Thoracic aorta endothelial cell (primary cell): Measurements from ENCODE around the gene KRTAP12-4. TPM values are rescaled to one million over a fixed set of nuclear protein-coding genes. Genes with fewer than 3 reads are reported as not detected.

ENCODE experiments used
- small RNA-seq: library from RNA; depleted of rRNA; stranded (forward); fragments of <200 nt; gene quantifications from one replicate; pipeline ENCODE3, GENCODE V24; 2012
- total RNA-seq: library from RNA; depleted of rRNA; stranded (reverse); fragments of >200 nt; gene quantifications from 2 replicates; pipeline ENCODE4 v1.2.3, GENCODE V29; 2012

KRTAP12-4 gene
- total RNA-seq, result not detected in 2 replicates

GRCh38 chr21:44654576-44655175 is at the start of gene KRTAP12-4:
TSS of gene KRTAP12-4 (minus strand) at chr21:44654659. CDS start at chr21:44654614, 45 bp downstream.

DNA sequence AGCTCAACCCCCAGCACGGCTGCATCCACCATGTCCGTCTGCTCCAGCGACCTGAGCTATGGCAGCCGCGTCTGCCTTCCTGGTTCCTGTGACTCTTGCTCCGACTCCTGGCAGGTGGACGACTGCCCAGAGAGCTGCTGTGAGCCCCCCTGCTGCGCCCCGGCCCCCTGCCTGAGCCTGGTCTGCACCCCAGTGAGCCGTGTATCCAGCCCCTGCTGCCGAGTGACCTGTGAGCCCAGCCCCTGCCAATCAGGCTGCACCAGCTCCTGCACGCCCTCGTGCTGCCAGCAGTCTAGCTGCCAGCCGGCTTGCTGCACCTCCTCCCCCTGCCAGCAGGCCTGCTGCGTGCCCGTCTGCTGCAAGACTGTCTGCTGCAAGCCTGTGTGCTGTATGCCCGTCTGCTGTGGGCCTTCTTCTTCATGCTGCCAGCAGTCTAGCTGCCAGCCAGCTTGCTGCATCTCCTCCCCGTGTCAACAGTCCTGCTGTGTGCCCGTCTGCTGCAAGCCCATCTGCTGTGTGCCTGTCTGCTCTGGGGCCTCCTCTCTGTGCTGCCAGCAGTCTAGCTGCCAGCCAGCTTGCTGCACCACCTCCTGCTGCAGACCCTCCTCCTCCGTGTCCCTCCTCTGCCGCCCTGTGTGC is 42.8 kb upstream of the KRTAP12-4 start, which contains the start of gene KRTAP10-12:
Gene KRTAP10-12 (plus strand): TSS at position 1 of the 639 bp plus-strand sequence. CDS start 30 bp downstream, at position 31.

GRCh38 chr21:44681861-44682579 is 27.6 kb upstream of the KRTAP12-4 start, which contains the start of gene KRTAP12-1:
TSS of gene KRTAP12-1 (minus strand) at chr21:44682163. CDS start at chr21:44682123, 40 bp downstream.

DNA sequence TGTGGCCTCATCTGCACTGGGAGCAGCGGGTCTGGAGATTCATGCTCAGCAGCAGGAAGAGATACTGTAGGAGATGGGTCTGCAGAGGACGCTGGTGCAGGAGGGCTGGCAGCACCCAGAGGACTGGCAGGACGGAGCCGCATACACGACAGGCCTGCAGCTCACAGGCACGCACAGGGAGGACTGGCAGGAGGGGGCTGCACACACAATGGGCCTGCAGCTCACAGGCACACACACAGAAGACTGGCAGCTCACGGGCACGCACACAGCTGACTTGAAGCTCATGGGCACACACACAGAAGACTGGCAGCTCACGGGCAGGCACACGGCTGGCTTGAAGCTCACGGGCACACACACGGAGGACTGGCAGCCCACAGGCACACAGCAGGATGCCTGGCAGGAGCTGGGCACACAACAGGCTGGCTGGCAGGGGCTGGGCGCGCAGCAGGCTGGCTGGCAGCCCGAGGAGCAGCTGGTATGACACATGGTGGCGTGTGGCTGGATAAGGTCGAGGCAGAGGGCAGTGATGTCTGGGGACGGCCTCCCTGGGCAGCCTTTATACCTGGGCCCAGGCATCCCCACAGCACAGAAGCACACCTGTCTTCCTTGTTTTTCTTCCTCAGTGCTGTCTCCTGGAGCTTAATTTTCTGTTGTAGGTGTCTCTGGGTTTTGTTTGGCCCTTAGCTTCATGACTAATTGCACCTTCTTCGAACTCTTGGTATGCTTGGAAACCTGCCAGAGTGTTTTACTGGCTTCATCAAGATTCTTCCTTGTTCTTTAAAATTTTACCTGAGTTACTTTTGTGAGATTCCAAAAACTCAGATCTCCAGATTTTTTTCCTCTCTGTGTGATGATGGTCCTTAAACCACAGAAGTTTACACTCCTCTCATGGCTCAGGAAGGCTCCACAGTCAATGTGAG is 12.2 kb upstream of the KRTAP12-4 start, which contains the start of gene KRTAP12-2:
Gene KRTAP12-2 (minus strand): TSS at position 527 of the 920 bp plus-strand sequence. CDS start 41 bp downstream, at position 486.

GRCh38 chr21:44657635-44658540 is 3.4 kb upstream of the KRTAP12-4 start, which contains the start of gene KRTAP12-3:
TSS of gene KRTAP12-3 (plus strand) at chr21:44657932. CDS start at chr21:44657980, 48 bp downstream.

DNA sequence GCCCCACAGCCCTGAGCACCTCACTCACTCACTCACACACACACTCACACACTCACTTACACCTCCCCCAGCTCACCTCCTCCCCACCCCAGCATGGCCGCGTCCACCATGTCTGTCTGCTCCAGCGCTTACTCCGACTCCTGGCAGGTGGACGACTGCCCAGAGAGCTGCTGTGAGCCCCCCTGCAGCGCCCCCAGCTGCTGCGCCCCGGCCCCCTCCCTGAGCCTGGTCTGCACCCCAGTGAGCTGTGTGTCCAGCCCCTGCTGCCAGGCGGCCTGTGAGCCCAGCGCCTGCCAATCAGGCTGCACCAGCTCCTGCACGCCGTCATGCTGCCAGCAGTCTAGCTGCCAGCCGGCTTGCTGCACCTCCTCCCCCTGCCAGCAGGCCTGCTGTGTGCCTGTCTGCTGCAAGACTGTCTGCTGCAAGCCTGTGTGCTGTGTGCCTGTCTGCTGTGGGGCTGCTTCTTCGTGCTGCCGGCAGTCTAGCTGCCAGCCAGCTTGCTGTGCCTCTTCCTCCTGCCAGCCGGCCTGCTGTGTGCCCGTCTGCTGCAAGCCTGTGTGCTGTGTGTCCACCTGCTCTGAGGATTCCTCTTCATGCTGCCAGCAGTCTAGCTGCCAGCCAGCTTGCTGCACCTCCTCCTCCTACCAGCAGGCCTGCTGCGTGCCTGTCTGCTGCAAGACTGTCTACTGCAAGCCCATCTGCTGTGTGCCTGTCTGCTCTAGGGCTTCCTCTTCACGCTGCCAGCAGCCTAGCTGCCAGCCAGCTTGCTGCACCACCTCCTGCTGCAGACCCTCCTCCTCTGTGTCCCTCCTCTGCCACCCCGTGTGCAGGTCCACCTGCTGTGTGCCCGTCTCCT is 7.9 kb downstream of the KRTAP12-4 start, which contains the start of gene KRTAP10-11:
Gene KRTAP10-11 (plus strand): TSS at position 49 of the 856 bp plus-strand sequence. CDS start 45 bp downstream, at position 94.

DNA sequence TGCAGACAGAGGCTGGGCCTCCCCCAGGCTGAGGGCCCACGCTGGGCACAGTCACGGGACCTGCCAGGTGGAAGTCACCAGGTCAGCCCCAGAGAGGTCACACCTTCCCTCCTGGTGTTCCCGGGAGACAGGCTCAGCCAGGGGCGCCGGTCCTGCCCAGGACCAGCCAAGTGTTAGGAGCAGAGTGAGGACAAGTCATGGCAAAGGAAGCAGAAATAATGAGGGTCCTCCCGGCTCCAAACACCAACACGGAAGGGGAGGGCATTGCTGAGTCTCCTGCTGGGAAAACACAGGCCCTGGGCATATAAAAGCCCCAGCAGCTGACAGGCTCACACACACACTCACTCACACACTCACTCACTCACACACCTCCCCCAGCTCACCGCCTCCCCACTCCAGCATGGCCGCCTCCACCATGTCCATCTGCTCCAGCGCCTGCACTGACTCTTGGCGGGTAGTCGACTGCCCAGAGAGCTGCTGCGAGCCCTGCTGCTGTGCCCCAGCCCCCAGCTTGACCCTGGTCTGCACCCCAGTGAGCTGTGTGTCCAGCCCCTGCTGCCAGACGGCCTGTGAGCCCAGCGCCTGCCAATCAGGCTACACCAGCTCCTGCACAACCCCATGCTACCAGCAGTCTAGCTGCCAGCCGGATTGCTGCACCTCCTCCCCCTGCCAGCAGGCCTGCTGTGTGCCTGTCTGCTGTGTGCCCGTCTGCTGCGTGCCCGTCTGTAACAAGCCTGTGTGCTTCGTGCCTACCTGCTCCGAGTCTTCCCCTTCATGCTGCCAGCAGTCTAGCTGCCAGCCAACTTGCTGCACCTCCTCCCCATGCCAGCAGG is 17.2 kb downstream of the KRTAP12-4 start, which contains the start of gene KRTAP10-10:
Gene KRTAP10-10 (plus strand): TSS at position 339 of the 833 bp plus-strand sequence. CDS start 62 bp downstream, at position 401.

GRCh38 chr21:44626673-44627143 is 27.8 kb downstream of the KRTAP12-4 start, which contains the start of gene KRTAP10-9:
TSS of gene KRTAP10-9 (plus strand) at chr21:44627093. CDS start at chr21:44627172, 79 bp downstream.

GRCh38 chr21:44612029-44612486 is 42.4 kb downstream of the KRTAP12-4 start, which contains the start of gene KRTAP10-8:
TSS of gene KRTAP10-8 (plus strand) at chr21:44612079. CDS start at chr21:44612101, 22 bp downstream.

Small RNAs within 50 kb of the gene (small RNA-seq; reads per million reads assigned to genes)
- gene KRTAP12-6P, result not detected

Other genes with a start within 250 kb of the KRTAP12-4 start
- gene LRRC3, start 199.1 kb downstream of the KRTAP12-4 start, total RNA-seq, result 2.4 and 3.0 TPM in 2 replicates
- not detected in 2 replicates for gene KRTAP10-1, start 114.5 kb downstream of the KRTAP12-4 start, total RNA-seq
- gene KRTAP10-2, start 103.2 kb downstream of the KRTAP12-4 start, total RNA-seq, result not detected in 2 replicates
- not detected in 2 replicates for gene KRTAP10-3, start 95.9 kb downstream of the KRTAP12-4 start, total RNA-seq
- gene KRTAP10-4, start 80.9 kb downstream of the KRTAP12-4 start, total RNA-seq, result not detected in 2 replicates
- gene KRTAP10-5, start 74.1 kb downstream of the KRTAP12-4 start, total RNA-seq, result not detected in 2 replicates
- not detected in 2 replicates for gene KRTAP10-6, start 62.2 kb downstream of the KRTAP12-4 start, total RNA-seq
- gene KRTAP10-7, start 54.1 kb downstream of the KRTAP12-4 start, total RNA-seq, result not detected in 2 replicates
- not detected in 2 replicates for gene KRTAP10-8, start 42.6 kb downstream of the KRTAP12-4 start, total RNA-seq
- gene KRTAP10-9, start 27.6 kb downstream of the KRTAP12-4 start, total RNA-seq, result not detected in 2 replicates
- gene KRTAP10-10, start 17.3 kb downstream of the KRTAP12-4 start, total RNA-seq, result not detected in 2 replicates
- not detected in 2 replicates for gene KRTAP10-11, start 8.2 kb downstream of the KRTAP12-4 start, total RNA-seq
- not detected in 2 replicates for gene KRTAP12-3, start 3.3 kb upstream of the KRTAP12-4 start, total RNA-seq
- not detected in 2 replicates for gene KRTAP12-2, start 12.3 kb upstream of the KRTAP12-4 start, total RNA-seq
- gene KRTAP12-1, start 27.5 kb upstream of the KRTAP12-4 start, total RNA-seq, result not detected in 2 replicates
- gene KRTAP10-12, start 42.5 kb upstream of the KRTAP12-4 start, total RNA-seq, result not detected in 2 replicates
- not detected in 2 replicates for gene TSPEAR, start 56.9 kb upstream of the KRTAP12-4 start, total RNA-seq
- gene UBE2G2, start 147.2 kb upstream of the KRTAP12-4 start, total RNA-seq, result 131 and 158 TPM in 2 replicates
- gene SUMO3, start 163.4 kb upstream of the KRTAP12-4 start, total RNA-seq, result 110 and 111 TPM in 2 replicates
- 288 and 300 TPM in 2 replicates for gene PTTG1IP, start 219.0 kb upstream of the KRTAP12-4 start, total RNA-seq